IMR-90 (cell line): ENCODE results near the gene FNDC3B. TPM values are rescaled to one million over a fixed set of nuclear protein-coding genes. Genes with fewer than 3 reads are reported as not detected.

Experiments used
- ATAC-seq: fragments of 200-7000 bp; cut with Tn5 transposase; 2 replicates; pipeline ENCODE4 v1.9.1; 2020; ENCODE audit warnings: low read depth, mild to moderate bottlenecking, moderate library complexity
- BruUV-seq: library from RNA; stranded (reverse); fragments of 400-500 nt; replicated peaks from 2 replicates; lab custom pipeline; 2021; lab: Mats Ljungman, UMichigan
- CTCF ChIA-PET: fragments of 300-600 bp; formaldehyde crosslinking; extraction: SDS; loops from one replicate; lab custom pipeline; 2021; ENCODE audit warnings: antibody characterized with exemption; lab: Yijun Ruan, JAX
- POLR2A ChIA-PET: fragments of 300-600 bp; sonication (Branson Sonifier 250); formaldehyde crosslinking; loops from one replicate; lab custom pipeline; 2022; ENCODE audit warnings: antibody characterized with exemption; ENCODE audit not compliant: unreplicated experiment; lab: Charles Lee
- DNase-seq: peaks from one replicate; pipeline ENCODE4 v3.0.0; 2013
- H2AFZ ChIP-seq: replicated peaks from 2 replicates; pipeline ENCODE3; 2013; ENCODE audit warnings: low read length, mild to moderate bottlenecking; ENCODE audit not compliant: poor library complexity
- H2AK5ac ChIP-seq: 2 replicates; pipeline ENCODE4 v1.6.1; 2013; ENCODE audit warnings: low read depth, low read length, inconsistent platforms
- H2AK9ac ChIP-seq: replicated peaks from 2 replicates; pipeline ENCODE3; 2013; ENCODE audit warnings: mild to moderate bottlenecking, low read depth, low read length, moderate library complexity; ENCODE audit not compliant: poor library complexity
- H2BK120ac ChIP-seq: 2 replicates; pipeline ENCODE4 v1.6.1; 2013; ENCODE audit warnings: low read depth, low read length, inconsistent platforms
- H2BK15ac ChIP-seq: 3 replicates; pipeline ENCODE4 v1.6.1; 2013; ENCODE audit warnings: low read depth, low read length, inconsistent platforms
- H2BK20ac ChIP-seq: 2 replicates; pipeline ENCODE4 v1.6.1; 2013; ENCODE audit warnings: low read depth, mild to moderate bottlenecking, inconsistent platforms, low read length, moderate library complexity
- H2BK5ac ChIP-seq: 2 replicates; pipeline ENCODE4 v1.6.1; 2013; ENCODE audit warnings: mild to moderate bottlenecking, low read depth, low read length, inconsistent platforms; ENCODE audit not compliant: poor library complexity, severe bottlenecking
- H3K14ac ChIP-seq: replicated peaks from 2 replicates; pipeline ENCODE4 v1.6.1; 2013; ENCODE audit warnings: low read depth, low read length, inconsistent platforms
- H3K18ac ChIP-seq: 2 replicates; pipeline ENCODE4 v1.6.1; 2013; ENCODE audit warnings: low read depth, low read length, control low read depth
- H3K23ac ChIP-seq: 2 replicates; pipeline ENCODE4 v1.6.1; 2013; ENCODE audit warnings: low read depth, low read length, inconsistent platforms
- H3K27ac ChIP-seq: 2 replicates; pipeline ENCODE4 v1.5.1; 2013; ENCODE audit warnings: mild to moderate bottlenecking, control low read depth, low read length; ENCODE audit not compliant: insufficient read depth
- H3K27me3 ChIP-seq: 2 replicates; pipeline ENCODE4 v1.6.1; 2013; ENCODE audit warnings: low read length; ENCODE audit not compliant: control insufficient read depth, insufficient read depth
- H3K36me3 ChIP-seq: 2 replicates; pipeline ENCODE4 v1.6.1; 2013; ENCODE audit warnings: low read length, mixed read lengths; ENCODE audit not compliant: control insufficient read depth, insufficient read depth
- H3K4ac ChIP-seq: 2 replicates; pipeline ENCODE4 v1.6.1; 2013; ENCODE audit warnings: low read depth, low read length, inconsistent platforms
- H3K4me1 ChIP-seq: 2 replicates; pipeline ENCODE4 v1.6.1; 2013; ENCODE audit warnings: low read length, mixed read lengths; ENCODE audit not compliant: control insufficient read depth, insufficient read depth
- H3K4me2 ChIP-seq: 2 replicates; pipeline ENCODE4 v1.6.1; 2013; ENCODE audit warnings: low read depth, mild to moderate bottlenecking, control low read depth, low read length, moderate library complexity
- H3K4me3 ChIP-seq: 2 replicates; pipeline ENCODE4 v1.5.1; 2013; ENCODE audit warnings: low read depth, mild to moderate bottlenecking, control low read depth, low read length, moderate library complexity; ENCODE audit not compliant: insufficient read depth
- H3K56ac ChIP-seq: 2 replicates; pipeline ENCODE4 v1.6.1; 2013; ENCODE audit warnings: low read length, inconsistent platforms; ENCODE audit not compliant: insufficient read depth; ENCODE audit errors: extremely low read depth
- H3K79me1 ChIP-seq, 2 experiments: 2 replicates each; pipeline ENCODE4 v1.6.1; 2013; ENCODE audit warnings: low read length in 2 of 2, inconsistent platforms in 1 of 2, low read depth in 1 of 2
- H3K9ac ChIP-seq: 2 replicates; pipeline ENCODE4 v1.6.1; 2013; ENCODE audit warnings: low read depth, low read length, control low read depth
- H3K9me1 ChIP-seq: 2 replicates; pipeline ENCODE4 v1.6.1; 2013; ENCODE audit warnings: low read length, inconsistent platforms; ENCODE audit not compliant: insufficient read depth
- H3K9me3 ChIP-seq: 2 replicates; pipeline ENCODE4 v1.6.1; 2013; ENCODE audit warnings: low read length; ENCODE audit not compliant: control insufficient read depth, insufficient read depth
- H4K20me1 ChIP-seq: 2 replicates; pipeline ENCODE4 v1.6.1; 2013; ENCODE audit warnings: low read length, inconsistent platforms; ENCODE audit not compliant: insufficient read depth
- H4K5ac ChIP-seq: 2 replicates; pipeline ENCODE4 v1.6.1; 2013; ENCODE audit warnings: mild to moderate bottlenecking, low read depth, low read length, control low read depth
- H4K8ac ChIP-seq, 2 experiments: 2 replicates each; pipeline ENCODE4 v1.6.1; 2013; ENCODE audit warnings: low read depth in 2 of 2, low read length in 2 of 2, control low read depth in 1 of 2, inconsistent platforms in 1 of 2
- H4K91ac ChIP-seq: 2 replicates; pipeline ENCODE4 v1.6.1; 2013; ENCODE audit warnings: low read depth, low read length, inconsistent platforms; ENCODE audit not compliant: insufficient read depth
- POLR2A ChIP-seq: IDR thresholded peaks from 2 replicates; pipeline ENCODE4 v1.6.1; 2012; ENCODE audit warnings: mild to moderate bottlenecking, low read depth, low read length
- WGBS, 2 experiments: methylation state at CpG; one replicate each; pipeline versions ENCODE4 v1.1.5 to v1.1.7; 2013; ENCODE audit warnings: missing lambda C conversion rate in 2 of 2; ENCODE audit not compliant: insufficient read length in 1 of 2; ENCODE audit errors: extremely low coverage in 2 of 2; 5-methylcytosine and 5-hydroxymethylcytosine counted together
- dilution Hi-C: fragments of 300-500 bp; cut with HindIII; formaldehyde crosslinking; loops from one replicate; pipeline ENCODE4 v1.14.3; 2018; ENCODE audit warnings: low sequenced_read_pairs; ENCODE audit not compliant: unreplicated experiment
- in situ Hi-C: fragments of 300-500 bp; cut with MboI; formaldehyde crosslinking; loops from 3 replicates; pipeline ENCODE4 v1.14.3; 2019; ENCODE audit warnings: low sequenced_read_pairs, inconsistent platforms, mixed read lengths
- intact Hi-C: fragments of 100-400 bp; cut with micrococcal nuclease; formaldehyde crosslinking; loops from 2 replicates; pipeline ENCODE4 v1.10.0; 2022
- polyA plus RNA-seq, 3 experiments: library from polyadenylated mRNA; depleted of rRNA; stranded (reverse); fragments of >200 nt; gene quantifications; 2 replicates each; pipeline ENCODE4 v1.2.3, GENCODE V29; 2012; ENCODE audit warnings: low replicate concordance in 1 of 3
- total RNA-seq: library from RNA; depleted of rRNA; stranded (reverse); fragments of >200 nt; gene quantifications from 2 replicates; pipeline ENCODE4 v1.2.3, GENCODE V29; 2012

FNDC3B gene
- total and polyA plus RNA-seq, 2 of the 4 experiments (the other 2 are of a cell fraction): 23.9 to 150 TPM

GRCh38 chr3:172102883-172103310 lies 63.5 kb downstream of the FNDC3B start:
- Histone ChIP-seq H4K91ac (no peak overlapping the region), H2BK5ac (peak overlapping the region; percentile 16), H2AK5ac (no peak overlapping the region), H3K27ac (no peak overlapping the region), H3K4me2 (no peak overlapping the region), H3K9ac (no peak overlapping the region), H4K5ac (no peak overlapping the region), H3K18ac (no peak overlapping the region), H2BK15ac (no peak overlapping the region), H3K9me3 (no peaks in the 10 kb centered on the region), H4K20me1 (peaks cover 95% of the 10 kb centered on the region), H3K56ac (no peak overlapping the region), H2AFZ (no peak overlapping the region), H3K23ac (no peak overlapping the region), H3K4ac (no peak overlapping the region), H2BK20ac (no peak overlapping the region), H4K8ac (no peak overlapping the region), H3K79me1 (peaks cover 14 to 83% of the 10 kb centered on the region in 2 experiments; a peak in 3 of 4 replicates), H2BK120ac (no peak overlapping the region), H3K9me1 (peaks cover 27% of the 10 kb centered on the region), H3K4me3 (no peak overlapping the region), H2AK9ac (no peak overlapping the region), H3K4me1 (peaks cover 16% of the 10 kb centered on the region), H3K36me3 (peaks cover 3% of the 10 kb centered on the region; the same call in 1 of the 2 replicates), H3K27me3 (no peaks in the 10 kb centered on the region), H3K14ac (0 out of 2 replicates have a peak overlapping the region, but pooled peaks have one; percentile 25)
- intact Hi-C loops: no loop called here
- in situ Hi-C loops: no loop called here
- TF ChIP-seq POLR2A: no peak
- ChIA-PET CTCF (interaction anchor here (1.4 kb wide), 1 partner anchor 331 kb away, joined by 5 read pairs; no protein-coding TSS in a partner anchor), POLR2A (no interaction called here)
- ATAC-seq (no peak), DNase-seq (no peak)
- no TSS peak for BruUV-seq
- no CpG with 5 or more reads among the region's 3 CpGs for WGBS, 2 experiments
- dilution Hi-C loops: no loop called here
